Glutamatergic neuron (in vitro differentiated cells): Measurements from ENCODE around the gene OR52D1. TPM values are rescaled to one million over a fixed set of nuclear protein-coding genes. Genes with fewer than 3 reads are reported as not detected.

Source experiments
- DNase-seq: peaks from one replicate; pipeline ENCODE4 v3.0.0; 2022
- H3K27ac Mint-ChIP-seq: one replicate; pipeline ENCODE4 v1.8.0; 2020; ENCODE audit warnings: mild to moderate bottlenecking, mixed read lengths, inconsistent platforms; ENCODE audit not compliant: unreplicated experiment
- H3K27me3 Mint-ChIP-seq: one replicate; pipeline ENCODE4 v1.8.0; 2020; ENCODE audit warnings: mild to moderate bottlenecking, moderate library complexity, mixed read lengths, inconsistent platforms; ENCODE audit not compliant: unreplicated experiment
- H3K36me3 Mint-ChIP-seq: one replicate; pipeline ENCODE4 v1.8.0; 2020; ENCODE audit warnings: mild to moderate bottlenecking, mixed read lengths, inconsistent platforms; ENCODE audit not compliant: unreplicated experiment
- H3K4me1 Mint-ChIP-seq: one replicate; pipeline ENCODE4 v1.8.0; 2020; ENCODE audit warnings: mild to moderate bottlenecking, low read depth, mixed read lengths, inconsistent platforms; ENCODE audit not compliant: unreplicated experiment
- H3K4me3 Mint-ChIP-seq: one replicate; pipeline ENCODE4 v1.8.0; 2020; ENCODE audit warnings: mild to moderate bottlenecking, mixed read lengths, inconsistent platforms; ENCODE audit not compliant: unreplicated experiment
- H3K9me3 Mint-ChIP-seq: one replicate; pipeline ENCODE4 v1.8.0; 2020; ENCODE audit warnings: mild to moderate bottlenecking, moderate library complexity, mixed read lengths, inconsistent platforms; ENCODE audit not compliant: unreplicated experiment
- long read RNA-seq: library from polyadenylated mRNA; unstranded; transcript quantifications from one replicate; pipeline ENCODE4 v2.0.0, GENCODE V29; 2020; ENCODE audit not compliant: unreplicated experiment
- total RNA-seq: library from RNA; stranded (reverse); fragmentation: NEBNext Ultra II Directional; extraction: Animal tissue kit (Norgen Biotek cat#: 25700); gene quantifications from one replicate; pipeline ENCODE4 v1.2.1, GENCODE V29; 2021; ENCODE audit not compliant: unreplicated experiment
- TF ChIP-seq, protein P1 (sequence below): fragments of 200-600 bp; sonication (generic); IDR thresholded peaks from one replicate; pipeline ENCODE4 v1.5.0; 2021; ENCODE audit not compliant: partially characterized antibody, unreplicated experiment

The OR52D1 gene
- total RNA-seq = not detected
- long read RNA-seq = 0 reads

DNA sequence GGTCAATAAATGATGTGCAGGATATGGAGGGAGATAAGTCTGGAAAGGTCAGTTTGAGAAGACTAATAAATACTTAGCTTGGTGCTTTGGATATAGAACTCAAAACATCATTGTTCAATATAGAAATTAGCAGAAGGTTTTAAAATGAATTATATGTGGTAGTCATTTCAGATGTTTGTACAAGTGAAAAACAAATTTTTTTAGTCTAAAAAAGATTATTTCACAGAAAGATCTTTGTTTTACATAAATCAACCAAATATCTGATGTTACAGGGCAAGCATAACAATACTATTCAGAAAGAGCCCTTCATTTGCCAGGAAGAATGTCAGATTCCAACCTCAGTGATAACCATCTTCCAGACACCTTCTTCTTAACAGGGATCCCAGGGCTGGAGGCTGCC lies at the start of gene OR52D1:
Gene OR52D1, plus strand, starts transcription at position 301 of the 400 bp plus-strand sequence. Its CDS starts 22 bp downstream, at position 323.
- no peak within 1 kb of the TSS for H3K4me3 Mint-ChIP-seq
- TF ChIP-seq, protein P1, sequence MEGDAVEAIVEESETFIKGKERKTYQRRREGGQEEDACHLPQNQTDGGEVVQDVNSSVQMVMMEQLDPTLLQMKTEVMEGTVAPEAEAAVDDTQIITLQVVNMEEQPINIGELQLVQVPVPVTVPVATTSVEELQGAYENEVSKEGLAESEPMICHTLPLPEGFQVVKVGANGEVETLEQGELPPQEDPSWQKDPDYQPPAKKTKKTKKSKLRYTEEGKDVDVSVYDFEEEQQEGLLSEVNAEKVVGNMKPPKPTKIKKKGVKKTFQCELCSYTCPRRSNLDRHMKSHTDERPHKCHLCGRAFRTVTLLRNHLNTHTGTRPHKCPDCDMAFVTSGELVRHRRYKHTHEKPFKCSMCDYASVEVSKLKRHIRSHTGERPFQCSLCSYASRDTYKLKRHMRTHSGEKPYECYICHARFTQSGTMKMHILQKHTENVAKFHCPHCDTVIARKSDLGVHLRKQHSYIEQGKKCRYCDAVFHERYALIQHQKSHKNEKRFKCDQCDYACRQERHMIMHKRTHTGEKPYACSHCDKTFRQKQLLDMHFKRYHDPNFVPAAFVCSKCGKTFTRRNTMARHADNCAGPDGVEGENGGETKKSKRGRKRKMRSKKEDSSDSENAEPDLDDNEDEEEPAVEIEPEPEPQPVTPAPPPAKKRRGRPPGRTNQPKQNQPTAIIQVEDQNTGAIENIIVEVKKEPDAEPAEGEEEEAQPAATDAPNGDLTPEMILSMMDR = no peak
- no peaks in the 10 kb centered on the region for H3K27me3 Mint-ChIP-seq
- DNase-seq = no peak
- H3K27ac Mint-ChIP-seq = no peak within 1 kb of the TSS
- no peaks in the 10 kb centered on the region for H3K4me1 Mint-ChIP-seq
- no peaks in the 10 kb centered on the region for H3K9me3 Mint-ChIP-seq
- H3K36me3 Mint-ChIP-seq = no peaks in the 10 kb centered on the region

DNA sequence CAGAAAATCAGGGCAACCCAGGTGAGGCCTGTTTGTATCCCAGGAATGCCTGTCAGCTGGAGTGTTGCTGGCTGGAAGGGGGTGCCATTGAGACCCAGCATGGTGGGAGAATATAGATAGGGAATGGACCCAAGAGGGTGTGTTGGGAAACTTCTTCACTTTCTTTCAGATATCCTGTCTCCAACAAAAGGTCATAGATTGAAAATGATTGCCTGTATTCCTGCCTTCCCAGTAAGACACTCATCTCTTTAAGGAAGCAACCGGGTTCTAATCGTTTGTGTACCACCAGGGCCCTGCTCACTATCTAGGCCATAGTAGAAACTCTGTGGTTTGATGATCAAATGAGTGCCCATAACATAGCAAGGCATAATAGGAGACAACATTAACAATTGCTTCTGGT lies 47.1 kb upstream of the OR52D1 start, which contains the start of gene OR51I1:
Gene OR51I1, minus strand, starts transcription at position 101 of the 400 bp plus-strand sequence. Its CDS starts 0 bp downstream, at position 101.
- Mint-ChIP-seq H3K27me3 (no peaks in the 10 kb centered on the region), H3K36me3 (no peaks in the 10 kb centered on the region), H3K4me1 (no peaks in the 10 kb centered on the region), H3K4me3 (no peak within 1 kb of the TSS), H3K9me3 (no peaks in the 10 kb centered on the region), H3K27ac (no peak within 1 kb of the TSS)
- TF ChIP-seq, protein P1 = no peak
- no peak for DNase-seq

DNA sequence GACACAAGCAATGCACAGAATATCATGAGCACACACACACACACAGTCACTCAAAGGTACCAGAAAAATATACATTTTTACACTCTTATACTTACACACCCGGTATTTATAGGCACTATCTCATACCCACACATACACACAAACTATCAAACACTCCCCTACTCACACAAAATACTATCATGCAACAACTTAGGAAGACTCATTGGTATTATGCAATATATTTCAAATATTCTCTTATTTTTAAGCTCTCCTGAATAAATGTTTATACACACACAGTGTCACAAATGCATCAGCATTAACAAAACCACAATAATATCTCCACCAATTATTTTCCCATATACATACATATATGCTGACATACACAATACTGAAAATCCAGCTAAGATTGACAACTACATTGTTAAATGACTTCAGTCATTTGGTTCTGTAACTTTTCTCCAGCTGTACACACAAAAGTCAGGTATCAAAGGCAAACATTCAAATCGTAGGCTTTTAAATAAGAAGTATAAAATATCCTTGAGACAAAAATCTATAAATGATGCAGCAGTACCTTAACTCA lies 44.6 kb upstream of the OR52D1 start:
- Mint-ChIP-seq H3K36me3 (no peaks in the 10 kb centered on the region), H3K4me1 (no peaks in the 10 kb centered on the region), H3K9me3 (no peaks in the 10 kb centered on the region), H3K27ac (no peak overlapping the region), H3K27me3 (no peaks in the 10 kb centered on the region), H3K4me3 (no peak overlapping the region)
- no peak for DNase-seq
- TF ChIP-seq, protein P1 = no peak

GRCh38 chr11:5449023-5449422 lies 39.5 kb upstream of the OR52D1 start, which contains the start of gene OR51I2:
Gene OR51I2 (plus strand): TSS chr11:5449323. CDS start chr11:5453489, 4,166 bp downstream.
- DNase-seq = no peak
- Mint-ChIP-seq H3K27ac (no peak within 1 kb of the TSS), H3K36me3 (no peaks in the 10 kb centered on the region), H3K4me1 (no peaks in the 10 kb centered on the region), H3K9me3 (no peaks in the 10 kb centered on the region), H3K27me3 (no peaks in the 10 kb centered on the region), H3K4me3 (no peak within 1 kb of the TSS)
- TF ChIP-seq, protein P1 = no peak

- TF ChIP-seq, protein P1 = no peak
- H3K36me3 Mint-ChIP-seq = no peaks in the 10 kb centered on the region
- no peak overlapping the region for H3K27ac Mint-ChIP-seq
- no peaks in the 10 kb centered on the region for H3K9me3 Mint-ChIP-seq
- no peaks in the 10 kb centered on the region for H3K27me3 Mint-ChIP-seq
- no peak for DNase-seq
- H3K4me1 Mint-ChIP-seq = no peaks in the 10 kb centered on the region
- no peak overlapping the region for H3K4me3 Mint-ChIP-seq
Measured at GRCh38 chr11:5449432-5449831, 39.1 kb upstream of the OR52D1 start.
